NCI-H345 (cell line): ENCODE results near the gene SMURF1.

Experiments used
- DNase-seq: peaks from one replicate; lab custom pipeline; 2025; lab: John Stamatoyannopoulos, UW

SMURF1 gene

DNA sequence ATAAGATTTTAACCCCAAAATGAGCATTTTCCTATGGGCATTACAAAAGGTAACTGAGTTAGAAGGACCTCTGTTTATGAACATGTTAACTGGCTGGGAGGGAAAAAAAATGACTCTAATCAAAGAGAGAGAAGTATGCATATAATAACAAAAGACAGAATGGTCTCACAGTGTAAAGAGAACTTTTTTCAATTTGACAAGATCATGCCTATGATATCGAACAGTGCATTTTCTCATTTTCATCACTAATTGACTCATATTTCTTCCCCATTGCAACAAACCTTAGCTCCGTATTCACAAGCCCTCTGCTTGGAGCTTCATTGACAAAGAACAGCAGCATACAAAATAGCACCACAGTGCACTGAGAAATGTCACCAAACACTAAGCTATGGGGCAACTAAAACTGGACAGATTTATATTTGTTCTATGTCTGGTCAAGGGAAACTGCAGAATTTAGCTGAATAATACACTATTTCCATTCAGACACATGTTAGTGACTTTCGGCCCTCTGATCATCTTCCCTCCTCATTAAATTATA lies 45.6 kb downstream of the SMURF1 start:
- no peak for DNase-seq

GRCh38 chr7:99097730-99098129 lies 46.2 kb downstream of the SMURF1 start:
- no peak for DNase-seq

GRCh38 chr7:99096124-99096887 lies 47.6 kb downstream of the SMURF1 start:
- DNase-seq: no peak

- no peak for DNase-seq
Measured at GRCh38 chr7:99095698-99096097, 48.2 kb downstream of the SMURF1 start.

DNA sequence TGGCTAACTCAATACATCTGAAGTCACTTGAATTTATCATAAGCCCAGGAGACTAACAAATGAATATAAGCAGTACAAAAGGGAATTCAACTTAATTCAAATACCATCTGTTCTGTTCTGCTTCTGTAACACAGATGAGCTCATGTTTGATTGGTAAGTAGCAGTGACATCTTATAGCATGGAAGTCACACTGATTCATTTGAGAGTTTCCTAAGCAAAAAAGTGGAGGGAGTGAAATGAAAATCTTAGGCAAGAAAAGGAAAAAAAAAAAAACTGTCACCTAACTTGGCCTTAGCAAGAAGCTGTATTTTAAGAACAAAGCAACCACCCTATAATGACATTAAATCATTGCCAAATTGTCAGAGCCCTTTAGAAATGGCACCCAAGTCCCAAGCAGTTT lies 49.5 kb downstream of the SMURF1 start:
- no peak for DNase-seq

DNA sequence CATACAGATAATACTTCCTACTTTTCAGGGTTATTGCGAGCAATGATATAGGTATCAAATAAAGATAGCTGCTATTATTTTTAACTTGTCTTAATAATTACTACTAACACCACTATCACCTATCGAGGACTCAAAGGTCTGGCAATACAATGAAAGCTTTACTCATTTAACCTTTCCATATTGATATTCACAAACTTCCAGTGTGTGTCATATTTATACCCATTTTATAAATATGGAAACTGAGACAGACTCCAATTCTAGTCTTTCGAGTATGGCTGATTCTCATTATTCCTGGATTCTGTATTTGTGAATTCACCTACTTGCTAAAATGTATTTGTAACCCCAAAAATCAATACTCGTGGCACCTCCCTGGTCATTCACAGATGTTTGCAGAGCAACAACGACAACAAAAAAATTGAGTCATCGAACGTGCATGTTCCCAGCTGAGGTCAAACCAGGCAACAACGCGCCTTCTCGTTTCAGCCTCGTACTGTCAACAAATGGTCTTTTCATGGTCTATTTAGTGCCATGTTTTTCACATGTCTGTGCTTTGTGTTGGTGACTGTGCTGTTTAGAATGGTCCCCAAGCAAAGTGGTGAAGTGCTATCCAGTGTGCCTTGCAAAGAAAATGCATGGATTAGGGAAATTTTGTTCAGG lies 51.7 kb downstream of the SMURF1 start:
- DNase-seq: peak; percentile 90

DNA sequence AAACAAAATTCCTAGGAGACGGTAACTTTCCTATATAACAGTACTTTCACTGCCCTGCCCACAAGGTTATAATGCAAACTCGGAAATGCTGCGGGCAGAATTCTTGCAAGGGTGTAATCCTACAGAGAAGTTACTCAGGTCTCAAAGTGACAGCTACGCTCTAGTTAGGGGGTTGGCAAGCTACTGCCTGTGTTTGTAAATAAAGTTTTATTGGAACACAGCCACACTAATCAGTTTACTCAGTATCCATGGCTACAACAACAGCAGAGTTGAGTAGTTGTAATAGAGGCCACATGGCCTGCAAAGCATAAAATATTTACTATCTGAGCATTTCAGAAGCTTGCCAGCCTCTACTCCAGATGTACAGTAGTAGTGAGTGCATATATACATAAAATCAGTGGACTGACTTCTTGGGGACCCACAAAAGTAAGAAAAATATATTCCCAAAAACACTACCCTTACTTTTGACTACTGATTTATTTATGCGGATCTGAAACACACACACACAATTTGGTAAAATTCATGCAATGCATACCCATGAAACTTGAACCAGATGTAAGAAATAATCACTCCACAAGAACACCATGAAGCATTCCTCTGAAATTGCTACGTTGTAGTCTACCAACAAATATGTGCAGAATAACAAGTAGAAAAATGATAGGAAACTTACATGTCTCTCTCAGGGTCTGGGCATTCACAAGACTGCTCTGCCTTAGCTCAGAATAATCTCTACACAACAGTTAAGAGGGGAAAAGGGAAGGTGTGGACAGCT lies 53.0 kb downstream of the SMURF1 start:
- DNase-seq: peak; percentile 27

DNA sequence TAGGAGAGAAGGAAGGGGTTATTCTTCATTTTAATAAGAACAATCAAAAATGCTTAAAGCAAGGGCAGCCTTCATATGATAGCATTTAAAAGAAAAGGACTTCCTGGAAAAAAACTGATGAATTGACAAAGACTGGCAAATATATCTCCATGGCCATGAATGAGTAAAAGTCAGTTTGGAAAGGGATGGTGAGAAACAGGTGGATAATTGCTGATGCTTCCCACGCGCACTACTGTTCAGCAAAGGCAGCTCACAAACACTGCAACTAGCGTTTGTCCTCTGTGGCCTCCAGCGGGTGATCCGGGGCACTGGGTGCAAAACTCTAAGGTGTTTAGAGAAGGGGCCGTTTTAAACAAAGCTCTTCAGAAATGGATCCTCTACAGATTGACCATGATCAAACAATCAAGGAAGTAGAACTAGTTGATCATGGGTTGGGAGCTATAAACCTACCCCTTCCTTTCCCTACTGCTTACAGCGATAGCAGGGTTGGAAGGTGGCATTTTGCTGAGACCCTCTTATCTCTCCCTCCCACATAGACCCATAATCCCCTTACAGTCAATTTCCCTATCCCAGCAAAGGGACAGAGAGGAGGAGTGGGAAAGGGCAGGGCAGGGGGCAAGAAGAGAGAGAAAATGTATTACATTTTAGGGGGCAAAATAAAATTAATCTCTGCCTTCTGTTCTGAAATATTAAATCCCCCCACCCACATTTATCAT lies 53.8 kb downstream of the SMURF1 start:
- DNase-seq: no peak

DNA sequence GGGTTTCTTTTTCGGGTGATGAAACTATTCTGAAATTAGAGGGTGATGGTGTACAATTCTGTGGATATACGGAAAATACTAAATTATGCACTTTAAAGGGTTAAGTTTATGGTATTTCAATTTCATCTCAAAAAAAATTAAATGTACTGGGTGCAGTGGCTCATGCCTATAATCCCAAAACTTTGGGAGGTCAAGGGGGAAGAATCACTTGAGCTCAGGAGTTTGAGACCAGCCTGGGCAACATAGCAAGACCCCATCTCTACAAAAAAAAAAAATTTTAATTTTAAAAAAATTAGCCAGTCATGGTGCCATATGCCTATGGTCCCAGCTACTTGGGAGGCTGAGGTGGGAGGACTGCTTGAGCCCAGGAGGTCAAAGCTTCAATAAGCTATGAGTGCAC lies 57.0 kb downstream of the SMURF1 start:
- DNase-seq: no peak

DNA sequence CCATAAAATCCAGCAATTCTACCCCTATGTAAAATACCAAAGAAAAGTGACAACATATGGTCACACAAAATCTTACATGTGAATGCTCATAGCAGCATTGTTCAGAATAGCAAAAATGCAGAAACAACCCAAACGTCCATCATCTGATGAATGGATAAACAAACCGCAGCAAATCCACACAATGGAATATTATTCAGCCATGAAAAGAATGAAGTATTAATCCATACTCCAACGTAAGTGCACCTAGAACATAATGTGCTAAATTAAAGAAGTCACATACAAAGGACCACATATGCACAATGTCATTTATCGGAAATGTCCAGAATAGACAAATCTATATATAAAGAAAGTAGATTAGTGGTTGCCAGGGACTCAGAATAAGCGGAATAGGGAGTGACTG lies 57.4 kb downstream of the SMURF1 start:
- no peak for DNase-seq

DNA sequence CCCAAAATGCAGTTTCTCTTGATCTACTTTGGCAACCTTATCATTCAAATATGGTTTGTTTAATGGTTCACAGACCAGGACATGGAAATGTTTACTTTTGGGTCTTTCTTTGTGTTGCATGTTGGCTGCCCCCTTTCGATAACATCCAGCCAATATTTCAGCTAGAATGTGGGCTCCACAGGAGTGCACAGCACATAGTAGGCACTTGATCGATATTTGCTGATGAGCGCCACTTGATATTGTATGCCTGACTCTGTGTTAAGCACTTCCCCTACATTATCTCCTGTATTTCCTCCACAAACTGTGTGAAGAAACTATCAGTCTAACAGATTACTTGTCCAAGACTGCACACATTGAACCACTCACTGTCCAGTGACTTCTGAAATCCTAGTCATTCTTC lies 60.2 kb downstream of the SMURF1 start:
- no peak for DNase-seq

DNA sequence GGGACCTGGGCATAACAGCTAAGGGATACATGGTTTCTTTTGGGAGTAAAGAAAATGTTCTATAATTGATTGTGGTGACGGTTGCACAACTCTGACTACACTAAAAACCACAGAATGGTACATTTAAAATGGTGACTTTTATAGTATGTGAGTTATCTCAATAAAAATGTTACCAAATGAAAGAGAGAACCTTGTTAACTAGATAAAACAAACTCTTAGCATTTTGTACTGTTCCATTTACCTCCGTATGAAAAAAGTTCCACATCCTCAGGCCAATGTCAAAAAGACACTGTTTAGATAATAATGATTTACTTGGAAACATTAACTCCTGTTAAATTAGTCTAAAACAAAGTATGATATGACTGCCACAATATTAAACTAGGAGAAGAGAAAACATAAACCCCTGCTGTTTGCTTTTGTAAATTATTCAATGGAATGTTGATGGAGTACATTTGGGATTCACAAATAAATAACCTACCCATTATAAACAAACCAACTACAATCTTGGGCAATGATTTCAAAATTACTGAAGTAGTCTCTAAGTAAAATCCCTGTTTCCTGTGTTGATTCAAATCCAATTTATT lies 60.7 kb downstream of the SMURF1 start:
- no peak for DNase-seq

DNA sequence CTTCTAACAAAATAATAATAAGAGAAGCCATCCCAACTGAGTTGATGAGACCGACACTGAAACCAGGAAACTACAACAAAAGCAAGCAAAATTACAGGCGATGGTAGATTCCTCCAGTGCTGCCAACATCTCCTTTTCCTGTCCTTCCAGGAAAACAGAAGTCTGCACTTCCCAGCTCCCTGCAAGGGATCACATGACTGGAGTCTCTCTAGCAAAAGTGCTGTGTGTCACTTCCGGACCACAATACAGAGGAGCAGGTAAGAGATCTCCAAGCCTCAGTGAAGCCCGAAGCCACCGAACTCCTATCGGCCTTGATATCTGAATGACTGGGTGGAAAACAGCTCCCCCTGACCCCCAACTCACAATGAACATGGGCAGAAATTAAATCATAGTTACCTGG lies 63.2 kb downstream of the SMURF1 start:
- no peak for DNase-seq

DNA sequence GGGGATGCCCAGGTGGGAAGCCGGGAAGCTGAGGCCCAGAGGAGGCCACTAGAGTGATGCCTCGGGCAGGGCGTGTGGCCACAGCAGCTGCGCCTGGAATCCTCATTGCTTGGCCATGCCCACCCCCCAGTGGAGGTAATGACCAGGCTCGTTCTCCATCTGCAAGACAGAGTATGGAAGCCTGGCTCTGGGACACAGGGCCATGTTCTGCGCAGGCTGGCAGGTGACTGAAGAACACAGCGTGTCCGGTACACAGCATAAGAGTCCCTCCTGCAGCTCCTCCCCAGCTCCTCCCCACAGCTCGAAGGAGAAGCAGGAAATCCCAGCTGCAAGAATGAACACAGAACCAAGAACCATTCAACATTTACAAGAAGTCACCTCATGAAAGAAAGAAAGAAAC lies 64.8 kb downstream of the SMURF1 start:
- no peak for DNase-seq

GRCh38 chr7:99078416-99078815 lies 65.5 kb downstream of the SMURF1 start:
- no peak for DNase-seq

DNA sequence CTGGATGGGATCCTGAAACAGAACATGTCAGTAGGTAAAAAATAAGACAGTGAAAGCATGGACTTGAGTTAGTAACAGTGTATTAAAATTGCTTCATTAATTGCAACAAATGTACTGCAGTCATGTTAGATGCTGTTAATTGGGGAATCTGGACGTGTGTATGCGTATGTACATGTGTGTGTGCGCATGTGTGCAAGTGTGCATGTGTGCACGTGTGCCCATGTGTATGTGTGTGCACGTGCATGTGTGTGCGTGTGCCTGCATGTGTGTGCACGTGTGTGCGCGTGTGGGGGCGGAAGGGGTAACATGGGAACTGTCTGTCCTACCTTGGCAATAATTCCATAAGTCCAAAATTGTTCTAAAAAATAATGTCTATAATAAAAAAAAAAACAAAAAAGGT lies 67.3 kb downstream of the SMURF1 start:
- no peak for DNase-seq

DNA sequence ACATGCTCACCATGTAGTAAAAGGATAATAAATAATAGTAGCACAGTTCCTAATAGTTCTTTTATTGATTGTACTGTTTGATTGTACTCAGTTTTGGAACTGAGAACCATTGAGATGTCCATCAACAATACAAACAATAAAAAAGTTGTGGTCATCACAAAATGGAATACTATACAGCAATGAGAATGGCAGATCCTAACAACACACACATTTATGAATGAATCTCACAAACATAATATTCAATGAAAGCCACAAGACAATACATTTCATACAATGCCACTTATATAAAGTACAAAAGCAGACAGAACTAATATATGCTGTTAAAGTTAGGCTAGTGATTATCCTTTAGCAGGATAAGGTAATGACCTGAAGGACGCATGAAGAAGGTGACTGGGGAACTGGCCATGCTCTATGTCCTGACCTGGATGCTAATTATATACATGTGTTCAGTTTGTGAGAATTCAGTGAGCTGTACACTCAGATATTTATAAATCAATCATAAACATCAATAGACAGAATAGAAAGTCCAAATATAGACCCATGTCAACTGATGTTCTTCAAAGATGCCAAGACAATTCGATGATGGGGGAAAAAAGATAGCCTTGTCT lies 70.0 kb downstream of the SMURF1 start:
- DNase-seq: no peak

GRCh38 chr7:99072126-99072525 lies 71.8 kb downstream of the SMURF1 start:
- no peak for DNase-seq

DNA sequence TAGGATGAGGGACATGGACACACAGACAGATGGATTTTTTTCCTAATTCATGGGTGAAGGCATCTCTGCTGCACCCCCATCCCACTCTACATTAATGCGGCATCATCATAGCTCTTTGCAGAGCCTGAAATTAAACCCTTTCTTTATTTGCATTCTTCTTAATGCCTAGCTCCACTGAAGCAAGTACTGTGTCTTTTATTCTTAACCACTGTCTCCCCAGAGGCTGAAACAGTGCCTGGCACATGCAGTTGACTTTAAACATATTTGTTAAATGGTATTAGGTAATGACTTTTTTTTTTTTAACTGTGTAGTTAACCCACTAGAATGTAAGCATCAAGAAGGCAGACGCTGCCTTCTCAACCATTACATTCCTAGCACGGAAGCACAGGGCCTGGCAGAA lies 73.5 kb downstream of the SMURF1 start:
- no peak for DNase-seq

DNA sequence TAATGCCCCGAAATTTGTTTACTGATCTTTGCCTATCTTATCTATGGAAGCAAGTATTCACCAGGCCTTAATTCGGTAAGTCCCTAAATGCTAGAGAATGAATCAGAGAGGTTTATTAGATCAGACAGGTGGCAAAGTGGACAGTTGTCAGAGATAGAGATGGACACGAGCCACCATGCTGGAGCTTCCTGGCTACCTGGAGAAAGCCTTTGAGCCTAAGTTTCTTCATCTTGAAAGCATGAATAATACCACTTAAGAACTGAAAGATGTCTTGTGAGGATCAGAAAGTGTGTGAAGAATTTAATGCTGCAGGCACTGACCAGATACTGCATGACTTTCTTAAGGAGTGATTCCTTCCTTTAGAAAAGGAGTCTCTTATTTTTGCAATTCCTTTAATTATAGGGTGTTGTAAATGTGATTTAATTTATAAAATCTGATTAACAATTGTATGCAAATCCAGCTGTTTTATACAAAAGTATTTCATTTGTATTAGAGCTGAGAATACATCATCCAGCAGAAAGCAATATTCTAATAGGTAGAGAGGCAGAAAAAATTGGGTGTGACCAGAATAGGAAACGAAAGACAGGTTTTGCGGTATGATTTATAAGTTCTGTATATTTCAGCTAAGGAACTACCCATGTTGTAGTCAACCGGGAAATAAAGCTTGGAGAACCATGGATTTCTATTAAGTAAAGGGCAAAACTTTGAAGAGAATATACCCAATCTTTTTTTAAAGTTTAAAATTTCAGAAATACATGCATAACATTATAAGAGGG lies 82.7 kb downstream of the SMURF1 start:
- no peak for DNase-seq

- no peak for DNase-seq
Measured at GRCh38 chr7:99054781-99055180, 89.1 kb downstream of the SMURF1 start.
